ENCODE results near the gene PHF21B. TPM values are rescaled to one million over a fixed set of nuclear protein-coding genes. Genes with fewer than 3 reads are reported as not detected.

The PHF21B gene
- total RNA-seq, 4 donors from 2014 or later, result 0.17 to 0.62 TPM; not detected in 2

DNA sequence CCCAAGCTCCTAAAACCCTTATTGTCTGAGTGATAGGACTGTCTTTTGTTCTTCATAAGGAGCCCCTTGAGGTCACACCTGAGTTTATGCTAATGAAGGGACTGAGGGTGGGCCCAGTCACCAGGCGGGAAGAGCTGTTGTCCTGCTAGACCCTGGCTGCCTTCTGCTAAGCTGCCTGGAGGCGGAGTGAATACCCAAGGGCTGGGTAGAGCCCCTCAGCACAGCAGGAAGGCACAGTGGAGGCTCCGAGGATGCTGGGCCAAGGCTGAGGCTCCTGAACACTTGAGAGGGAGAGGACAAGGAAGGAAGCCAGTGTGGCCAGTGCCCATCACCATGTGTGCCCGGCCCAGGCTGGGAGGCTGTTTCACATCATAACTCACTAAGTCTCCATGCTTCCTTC, 4.8 kb upstream of the PHF21B start:
- 56 to 60% methylated on average over 4 of the region's 4 CpGs for WGBS, 2 donors
- no peak for TF ChIP-seq POLR2A (IDR thresholded peaks at IDR 0.05)
- TF ChIP-seq, protein P1, sequence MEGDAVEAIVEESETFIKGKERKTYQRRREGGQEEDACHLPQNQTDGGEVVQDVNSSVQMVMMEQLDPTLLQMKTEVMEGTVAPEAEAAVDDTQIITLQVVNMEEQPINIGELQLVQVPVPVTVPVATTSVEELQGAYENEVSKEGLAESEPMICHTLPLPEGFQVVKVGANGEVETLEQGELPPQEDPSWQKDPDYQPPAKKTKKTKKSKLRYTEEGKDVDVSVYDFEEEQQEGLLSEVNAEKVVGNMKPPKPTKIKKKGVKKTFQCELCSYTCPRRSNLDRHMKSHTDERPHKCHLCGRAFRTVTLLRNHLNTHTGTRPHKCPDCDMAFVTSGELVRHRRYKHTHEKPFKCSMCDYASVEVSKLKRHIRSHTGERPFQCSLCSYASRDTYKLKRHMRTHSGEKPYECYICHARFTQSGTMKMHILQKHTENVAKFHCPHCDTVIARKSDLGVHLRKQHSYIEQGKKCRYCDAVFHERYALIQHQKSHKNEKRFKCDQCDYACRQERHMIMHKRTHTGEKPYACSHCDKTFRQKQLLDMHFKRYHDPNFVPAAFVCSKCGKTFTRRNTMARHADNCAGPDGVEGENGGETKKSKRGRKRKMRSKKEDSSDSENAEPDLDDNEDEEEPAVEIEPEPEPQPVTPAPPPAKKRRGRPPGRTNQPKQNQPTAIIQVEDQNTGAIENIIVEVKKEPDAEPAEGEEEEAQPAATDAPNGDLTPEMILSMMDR (IDR thresholded peaks at IDR 0.05), result no peak
- no peak overlapping the region for H3K4me3 ChIP-seq (ENCODE audit: low read depth, poor library complexity, severe bottlenecking)
- intact Hi-C loops (cut with DNase I; ENCODE audit: low total_unique reads), result no loop called here
- no peak for DNase-seq (ENCODE audit: low spot score in 2 of 2)

DNA sequence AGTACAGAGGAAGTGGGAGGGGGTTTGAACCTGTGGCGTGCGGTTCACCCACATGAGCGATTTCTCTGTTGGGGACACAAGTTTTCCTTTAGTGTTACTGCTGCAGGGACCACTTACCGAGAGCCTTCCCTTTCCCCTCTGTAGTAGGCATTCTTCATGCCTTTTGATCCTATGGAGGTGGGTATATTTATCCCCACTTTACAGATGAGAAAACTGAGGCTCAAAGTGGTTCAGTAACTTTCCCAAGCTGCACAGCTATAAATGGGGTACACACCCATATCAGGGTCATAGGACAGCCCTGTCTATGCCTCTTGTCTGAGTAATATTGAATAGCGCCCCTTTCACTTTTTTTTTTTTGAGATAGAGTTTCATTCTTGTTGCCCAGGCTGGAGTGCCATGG, 3.3 kb upstream of the PHF21B start:
- 89 to 94% methylated on average over 5 of the region's 5 CpGs for WGBS, 2 donors
- intact Hi-C loops (cut with DNase I; ENCODE audit: low total_unique reads), result no loop called here

GRCh38 chr22:45010532-45010900, 711 bp upstream of the PHF21B start:
- 3 to 6% methylated on average over 17 of the region's 17 CpGs for WGBS, 2 donors
- no peak for DNase-seq (ENCODE audit: low spot score in 2 of 2)
- intact Hi-C loops (cut with DNase I; ENCODE audit: low total_unique reads), result no loop called here
- TF ChIP-seq, protein P1 (IDR thresholded peaks at IDR 0.05), result no peak
- TF ChIP-seq POLR2A (IDR thresholded peaks at IDR 0.05), result no peak
- H3K4me3 ChIP-seq (ENCODE audit: low read depth, poor library complexity, severe bottlenecking), result no peak overlapping the region

More for the DNA sequence above, 3.3 kb upstream of the PHF21B start:
- DNase-seq (ENCODE audit: low spot score in 2 of 2), result no peak
- no peak overlapping the region for H3K4me3 ChIP-seq (ENCODE audit: low read depth, poor library complexity, severe bottlenecking)
- TF ChIP-seq, protein P1 (IDR thresholded peaks at IDR 0.05), result no peak
- TF ChIP-seq POLR2A (IDR thresholded peaks at IDR 0.05), result no peak

GRCh38 chr22:45008751-45009605, 827 bp downstream of the PHF21B start:
- 0 to 1% methylated on average over 47 to 54 of the region's 90 CpGs for WGBS, 2 donors

GRCh38 chr22:45008186-45008681, 1.6 kb downstream of the PHF21B start:
- intact Hi-C loops (cut with DNase I; ENCODE audit: low total_unique reads), result no loop called here
- no peak for DNase-seq (ENCODE audit: low spot score in 2 of 2)
- H3K4me3 ChIP-seq (ENCODE audit: low read depth, poor library complexity, severe bottlenecking), result peak overlapping the region; percentile 4
- TF ChIP-seq POLR2A (IDR thresholded peaks at IDR 0.05), result no peak
- TF ChIP-seq, protein P1 (IDR thresholded peaks at IDR 0.05), result no peak
- 1 to 4% methylated on average over 28 to 42 of the region's 46 CpGs for WGBS, 2 donors

More at GRCh38 chr22:45008751-45009605, 827 bp downstream of the PHF21B start:
- no peak for DNase-seq (ENCODE audit: low spot score in 2 of 2)
- intact Hi-C loops (cut with DNase I; ENCODE audit: low total_unique reads), result no loop called here
- TF ChIP-seq, protein P1 (IDR thresholded peaks at IDR 0.05), result no peak
- no peak for TF ChIP-seq POLR2A (IDR thresholded peaks at IDR 0.05)
- H3K4me3 ChIP-seq (ENCODE audit: low read depth, poor library complexity, severe bottlenecking), result no peak overlapping the region
